Inflammatory macrophage treated with lipopolysaccharide for 4 hours (primary cell): ENCODE measurements around the gene AFM.
"Not testable (repeated sequence)": the region's sequence is repeated elsewhere in the genome, so short reads cannot be mapped to it uniquely, and the experiment has no call there.

ENCODE experiments used
- DNase-seq: peaks from one replicate; pipeline ENCODE4 v3.0.0-alpha.2; 2020

Gene AFM

GRCh38 chr4:73518340-73518739 lies 36.8 kb downstream of the AFM start:
- no peak for DNase-seq

- no peak for DNase-seq
Measured at GRCh38 chr4:73520821-73521220, 39.3 kb downstream of the AFM start.

DNA sequence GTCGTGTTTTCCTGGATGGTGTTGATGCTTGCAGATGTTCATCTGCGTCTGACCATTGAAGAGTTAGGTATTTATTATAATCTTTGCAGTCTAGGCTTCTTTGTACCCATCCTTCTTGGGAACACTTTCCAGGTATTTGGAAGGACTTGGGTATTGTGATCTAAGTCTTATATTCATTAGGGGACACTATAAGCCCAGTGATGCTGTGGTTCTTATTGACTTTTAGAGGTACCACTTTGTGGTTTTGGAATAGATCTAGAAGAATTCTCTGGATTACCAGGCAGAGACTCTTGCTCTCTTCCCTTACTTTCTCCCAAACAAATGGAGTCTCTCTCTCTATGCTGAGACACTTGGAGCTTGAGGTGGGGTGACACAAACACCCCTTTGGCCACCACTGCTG lies 41.6 kb downstream of the AFM start:
- DNase-seq, result no peak

- DNase-seq, result no peak
Measured at GRCh38 chr4:73525611-73526010, 44.1 kb downstream of the AFM start.

GRCh38 chr4:73527196-73527595 lies 45.7 kb downstream of the AFM start:
- DNase-seq, result no peak

- no peak for DNase-seq
Measured at GRCh38 chr4:73528171-73528570, 46.6 kb downstream of the AFM start.

DNA sequence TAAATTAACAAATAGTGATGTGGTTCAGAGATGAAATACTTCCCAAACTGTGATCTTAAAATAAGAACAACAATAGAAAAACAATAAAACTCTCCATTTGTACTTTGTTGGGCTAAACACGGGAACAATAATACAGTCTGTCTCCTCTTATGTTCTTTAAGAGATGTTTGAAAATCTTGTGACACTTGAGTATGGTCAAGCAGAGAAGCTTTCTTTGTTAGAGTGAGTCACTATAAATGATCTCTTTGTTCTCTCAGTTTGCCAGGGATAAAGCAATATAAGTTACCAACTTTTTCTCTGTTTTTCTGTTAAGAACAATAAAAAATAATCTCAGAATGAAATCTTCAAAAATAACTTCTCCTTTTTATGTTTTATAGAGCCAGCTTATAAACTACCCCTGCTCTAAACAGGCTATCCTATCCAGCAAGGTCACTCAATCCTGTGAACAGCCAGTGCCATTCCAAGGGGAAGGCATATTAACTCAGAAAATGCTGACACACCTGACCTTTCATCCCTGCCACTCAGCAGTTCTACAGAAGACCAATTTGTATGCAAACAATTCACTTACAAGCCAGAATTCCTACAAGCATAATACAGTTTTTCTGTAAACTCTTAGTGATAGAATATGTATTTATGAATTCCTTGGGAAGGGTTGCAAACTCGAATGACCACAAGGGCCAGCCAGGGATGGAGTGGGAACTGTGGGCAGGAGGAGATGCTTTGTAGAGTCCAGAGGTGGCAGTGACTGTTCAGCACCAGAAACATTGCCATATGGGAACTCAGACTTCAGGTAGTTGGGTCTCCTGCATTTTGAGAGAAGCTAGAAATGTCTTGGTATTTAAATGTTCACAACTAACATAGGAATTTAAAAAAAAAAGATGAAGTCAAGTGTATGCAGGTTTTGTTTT lies 52.2 kb downstream of the AFM start:
- DNase-seq, result no peak

- DNase-seq, result no peak
Measured at GRCh38 chr4:73538162-73538561, 56.6 kb downstream of the AFM start.

GRCh38 chr4:73539386-73539785 lies 57.8 kb downstream of the AFM start:
- no peak for DNase-seq

DNA sequence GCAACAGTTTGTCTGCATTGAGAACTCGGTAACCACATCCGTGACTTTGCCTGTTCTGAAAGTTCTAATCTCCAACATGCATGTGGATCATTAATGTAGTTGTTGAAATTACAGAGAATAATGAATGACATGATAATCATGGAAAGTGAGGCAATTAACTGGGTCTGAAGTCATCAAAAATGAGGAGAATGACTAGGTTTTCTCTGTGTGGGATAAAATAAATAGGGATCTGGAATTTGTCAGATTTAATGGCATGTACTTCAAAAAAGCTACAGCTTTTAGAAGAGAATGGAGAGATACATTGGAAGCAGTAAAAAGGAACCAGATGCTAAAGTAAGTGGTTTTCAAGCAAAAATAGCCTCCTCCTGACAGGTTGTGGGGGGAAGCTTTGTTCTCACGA lies 59.3 kb downstream of the AFM start:
- no peak for DNase-seq

DNA sequence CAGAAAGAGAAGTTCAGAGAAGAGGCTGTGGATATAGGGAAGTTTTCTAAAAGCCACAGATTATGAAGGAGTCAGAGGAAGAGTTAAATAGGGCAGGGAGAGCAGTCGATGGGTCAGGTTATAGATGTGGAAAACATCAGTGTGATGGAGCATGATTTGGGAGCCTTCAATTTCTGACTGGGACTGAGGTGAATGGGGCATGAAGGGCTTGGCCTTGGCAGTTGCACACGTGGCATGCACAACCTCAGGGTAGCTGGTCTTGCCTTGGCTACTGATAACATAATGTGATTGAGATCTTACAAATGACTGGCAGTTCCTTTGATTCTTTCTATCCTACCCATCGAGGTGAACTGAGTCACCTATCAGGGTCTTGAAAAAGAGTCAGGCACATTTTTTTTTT lies 59.7 kb downstream of the AFM start:
- DNase-seq, result no peak

DNA sequence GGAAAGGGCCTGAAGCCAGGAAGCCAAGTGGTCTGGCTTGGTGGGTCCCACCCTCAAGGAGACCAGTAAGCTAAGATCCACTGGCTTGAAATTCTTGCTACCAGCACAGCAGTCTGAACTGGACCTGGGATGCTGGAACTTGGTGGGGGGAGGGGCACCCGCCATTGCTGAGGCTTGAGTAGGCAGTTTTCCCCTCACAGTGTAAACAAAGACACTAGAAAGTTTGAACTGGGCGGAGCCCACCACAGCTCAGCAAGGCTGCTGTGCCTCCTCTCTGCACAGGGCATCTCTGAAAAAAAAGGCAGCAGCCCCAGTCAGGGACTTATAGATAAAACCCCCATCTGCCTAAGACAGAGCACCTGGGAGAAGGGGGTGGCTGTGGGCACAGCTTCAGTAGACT lies 63.1 kb downstream of the AFM start:
- no peak for DNase-seq

DNA sequence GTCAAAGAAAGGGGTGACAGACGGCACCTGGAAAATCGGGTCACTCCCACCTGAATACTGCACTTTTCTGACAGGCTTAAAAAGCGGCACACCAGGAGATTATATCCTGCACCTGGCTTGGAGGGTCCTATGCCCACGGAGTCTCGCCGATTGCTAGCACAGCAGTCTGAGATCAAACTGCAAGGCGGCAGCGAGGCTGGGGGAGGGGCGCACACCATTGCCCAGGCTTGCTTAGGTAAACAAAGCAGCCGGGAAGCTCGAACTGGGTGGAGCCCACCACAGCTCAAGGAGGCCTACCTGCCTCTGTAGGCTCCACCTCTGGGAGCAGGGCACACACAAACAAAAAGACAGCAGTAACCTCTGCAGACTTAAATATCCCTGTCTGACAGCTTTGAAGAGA lies 69.3 kb downstream of the AFM start:
- DNase-seq, result not testable (repeated sequence)
